Mucosa of descending colon (tissue), 3 donors: Measurements from ENCODE around the gene ATG101. TPM values are rescaled to one million over a fixed set of nuclear protein-coding genes. Genes with fewer than 3 reads are reported as not detected.

Experiments
- ATAC-seq: fragments of 200-7000 bp; cut with Tn5 transposase; one replicate; pipeline ENCODE4 v1.9.1; 2020; ENCODE audit warnings: mild to moderate bottlenecking, moderate library complexity
- DNase-seq, 3 donors: peaks; one replicate each; pipeline ENCODE4 v3.0.0-alpha.2; 2020
- H3K36me3 ChIP-seq: fragments of 200-600 bp; one replicate; pipeline ENCODE4 v1.8.0; 2021; ENCODE audit warnings: low read depth, mild to moderate bottlenecking
- H3K4me1 ChIP-seq: fragments of 200-600 bp; one replicate; pipeline ENCODE4 v1.8.0; 2021; ENCODE audit warnings: low read depth, mild to moderate bottlenecking
- H3K4me3 ChIP-seq: fragments of 200-600 bp; one replicate; pipeline ENCODE4 v1.8.0; 2021; ENCODE audit warnings: mild to moderate bottlenecking
- H3K9me3 ChIP-seq: fragments of 200-600 bp; one replicate; pipeline ENCODE4 v1.8.0; 2021; ENCODE audit warnings: mild to moderate bottlenecking
- CTCF ChIP-seq: fragments of 200-600 bp; IDR thresholded peaks from one replicate; pipeline ENCODE4 v1.8.0; 2022; ENCODE audit warnings: antibody characterized with exemption, mild to moderate bottlenecking
- intact Hi-C, 2 donors: fragments of 100-400 bp; cut with DNase I in 1 of 2; cut with micrococcal nuclease in 1 of 2; formaldehyde crosslinking; loops; one replicate each; pipeline versions ENCODE4 v1.11.0 to v1.11.1; 2022; cut with DNase I, micrococcal nuclease
- total RNA-seq, 3 donors: library from RNA; stranded (reverse); fragmentation: NEBNext Ultra II Directional in 2 of 3; extraction: Animal tissue kit (Norgen Biotek cat#: 25700) in 2 of 3; gene quantifications; one replicate each; pipeline versions ENCODE4 v1.2.1 to v1.2.4, GENCODE V29; 2021 to 2023
- donor health status: DM: no; HTN: no; CAD: no; lungs with moderate emphysema.
- donor health status: DM: no; HTN: no; CAD: no.
- donor health status: DM: no; HTN: yes; CAD: no.

The ATG101 gene
- total RNA-seq, 3 donors from 2014 or later, result 30.1 to 37.5 (median 33.0) TPM

- DNase-seq, result no peak
- H3K4me3 ChIP-seq, result no peak overlapping the region
- no peaks in the 10 kb centered on the region for H3K36me3 ChIP-seq
- no peak for TF ChIP-seq CTCF
- H3K4me1 ChIP-seq, result peaks cover 8% of the 10 kb centered on the region
- intact Hi-C loops, result loop anchor here (5.0 kb wide), 1 partner anchor 54 kb away; no protein-coding TSS in a partner anchor
- ATAC-seq, result peak; percentile 51
- H3K9me3 ChIP-seq, result no peaks in the 10 kb centered on the region
Measured at GRCh38 chr12:52081263-52081733, 11.5 kb downstream of the ATG101 start.

GRCh38 chr12:52082026-52082668 lies 12.4 kb downstream of the ATG101 start:
- peak in 1 of 3 donors; percentile 41 for DNase-seq
- H3K4me1 ChIP-seq, result peaks cover 9% of the 10 kb centered on the region
- ATAC-seq, result peak; percentile 7
- intact Hi-C loops, result loop anchor here (5.0 kb wide), 1 partner anchor 55 kb away; no protein-coding TSS in a partner anchor
- no peak for TF ChIP-seq CTCF
- no peaks in the 10 kb centered on the region for H3K9me3 ChIP-seq
- H3K4me3 ChIP-seq, result no peak overlapping the region
- H3K36me3 ChIP-seq, result no peaks in the 10 kb centered on the region

- Histone ChIP-seq H3K9me3 (no peaks in the 10 kb centered on the region), H3K4me1 (peaks cover 9% of the 10 kb centered on the region), H3K4me3 (no peak overlapping the region), H3K36me3 (no peaks in the 10 kb centered on the region)
- no peak for DNase-seq
- no peak for ATAC-seq
- intact Hi-C loops, result loop anchor here (5.0 kb wide), 1 partner anchor 55 kb away; no protein-coding TSS in a partner anchor
- no peak for TF ChIP-seq CTCF
Measured at GRCh38 chr12:52082669-52082987, 12.8 kb downstream of the ATG101 start.

- TF ChIP-seq CTCF, result peak; percentile 90
- intact Hi-C loops, result loop anchor here (5.0 kb wide), 1 partner anchor 56 kb away; no protein-coding TSS in a partner anchor
- H3K36me3 ChIP-seq, result no peaks in the 10 kb centered on the region
- H3K4me3 ChIP-seq, result no peak overlapping the region
- H3K4me1 ChIP-seq, result peaks cover 9% of the 10 kb centered on the region
- ATAC-seq (peak; percentile 57), DNase-seq (peak in 2 of 3 donors; percentile 61 to 69)
- no peaks in the 10 kb centered on the region for H3K9me3 ChIP-seq
Measured at GRCh38 chr12:52082988-52083637, 13.3 kb downstream of the ATG101 start.

DNA sequence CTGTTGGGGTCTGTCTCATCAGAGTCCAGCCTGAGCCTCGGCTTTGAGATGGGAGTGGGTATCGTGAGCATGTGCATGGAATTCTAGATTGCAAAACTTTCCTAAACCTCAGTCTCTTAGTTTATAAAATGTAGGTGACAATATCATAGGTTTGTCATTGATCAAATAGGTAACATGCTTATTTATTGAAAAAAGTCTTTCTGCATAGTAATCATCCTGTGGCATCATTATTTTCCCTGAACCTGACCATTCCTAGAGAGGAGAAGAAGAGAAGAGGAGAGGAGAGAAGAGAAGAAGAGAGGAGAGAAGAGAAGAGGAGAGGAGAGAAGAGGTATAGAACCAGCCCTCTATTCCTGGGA lies 13.8 kb downstream of the ATG101 start:
- no peak for ATAC-seq
- Histone ChIP-seq H3K36me3 (no peaks in the 10 kb centered on the region), H3K4me1 (peaks cover 9% of the 10 kb centered on the region), H3K4me3 (no peak overlapping the region), H3K9me3 (no peaks in the 10 kb centered on the region)
- intact Hi-C loops, result loop anchor here (5.0 kb wide), 1 partner anchor 56 kb away; no protein-coding TSS in a partner anchor
- DNase-seq, result no peak
- TF ChIP-seq CTCF, result no peak
